Parietal lobe (tissue), 2 donors: Measurements from ENCODE around the gene ME2. TPM values are rescaled to one million over a fixed set of nuclear protein-coding genes. Genes with fewer than 3 reads are reported as not detected.

Experiments used
- small RNA-seq: library from RNA; depleted of rRNA; stranded (forward); fragments of <200 nt; gene quantifications from one replicate; pipeline ENCODE3, GENCODE V24; 2014; ENCODE audit warnings: low replicate concordance
- total RNA-seq: library from RNA; depleted of rRNA; stranded (reverse); fragments of >200 nt; gene quantifications from one replicate; pipeline ENCODE4 v1.2.3, GENCODE V29; 2014

The ME2 gene
- total RNA-seq = 112 TPM

DNA sequence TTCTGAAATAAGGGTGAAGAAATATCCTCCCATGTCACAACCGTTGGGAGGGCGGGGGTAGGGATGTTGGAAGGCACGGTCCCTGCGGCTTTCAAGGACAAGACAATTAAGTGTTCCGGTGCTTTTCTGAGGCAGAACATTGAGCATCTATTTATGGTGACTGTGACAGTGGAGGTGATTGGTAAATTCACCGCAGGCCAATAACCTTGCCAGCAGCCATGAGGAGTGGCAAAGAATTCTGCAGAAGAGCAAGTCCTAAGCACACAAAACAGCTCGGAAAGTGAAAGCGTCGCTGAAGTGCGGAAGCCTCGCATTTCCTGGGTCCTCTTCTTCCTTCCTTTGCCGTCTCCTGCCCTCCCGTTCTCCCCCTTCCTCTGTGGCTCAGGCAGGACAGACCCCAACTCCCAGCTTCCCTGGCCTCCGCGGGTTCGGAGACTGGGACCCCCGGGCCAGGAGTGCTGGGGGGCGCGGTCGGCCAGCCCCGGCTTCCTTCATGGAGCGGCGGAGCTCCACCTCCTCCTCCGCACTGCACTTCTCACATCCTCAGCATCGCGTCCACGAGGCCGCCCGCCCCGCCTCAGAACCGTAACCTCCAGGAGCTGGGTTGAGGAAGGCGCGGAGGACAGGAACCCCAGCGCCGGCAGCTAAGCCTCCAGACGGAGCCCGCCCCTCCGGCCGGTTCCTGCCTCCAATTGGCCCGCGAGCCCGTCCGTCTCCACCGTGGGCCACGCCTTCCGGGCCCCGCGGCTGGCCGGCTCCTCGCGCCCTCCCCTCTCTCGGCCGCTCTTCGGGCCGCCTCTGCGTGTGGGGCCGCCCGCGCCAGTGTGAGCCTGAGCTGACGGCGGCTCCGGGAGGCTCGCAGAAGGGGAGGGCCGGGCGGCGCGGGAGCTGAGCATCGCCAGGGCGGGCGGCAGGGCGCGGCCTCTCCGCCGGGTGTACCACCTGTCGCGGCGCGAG is at the start of gene ME2:
ME2 (plus strand) TSS at position 774 of the 957 bp plus-strand sequence. CDS start 16,703 bp downstream, outside the sequence.

DNA sequence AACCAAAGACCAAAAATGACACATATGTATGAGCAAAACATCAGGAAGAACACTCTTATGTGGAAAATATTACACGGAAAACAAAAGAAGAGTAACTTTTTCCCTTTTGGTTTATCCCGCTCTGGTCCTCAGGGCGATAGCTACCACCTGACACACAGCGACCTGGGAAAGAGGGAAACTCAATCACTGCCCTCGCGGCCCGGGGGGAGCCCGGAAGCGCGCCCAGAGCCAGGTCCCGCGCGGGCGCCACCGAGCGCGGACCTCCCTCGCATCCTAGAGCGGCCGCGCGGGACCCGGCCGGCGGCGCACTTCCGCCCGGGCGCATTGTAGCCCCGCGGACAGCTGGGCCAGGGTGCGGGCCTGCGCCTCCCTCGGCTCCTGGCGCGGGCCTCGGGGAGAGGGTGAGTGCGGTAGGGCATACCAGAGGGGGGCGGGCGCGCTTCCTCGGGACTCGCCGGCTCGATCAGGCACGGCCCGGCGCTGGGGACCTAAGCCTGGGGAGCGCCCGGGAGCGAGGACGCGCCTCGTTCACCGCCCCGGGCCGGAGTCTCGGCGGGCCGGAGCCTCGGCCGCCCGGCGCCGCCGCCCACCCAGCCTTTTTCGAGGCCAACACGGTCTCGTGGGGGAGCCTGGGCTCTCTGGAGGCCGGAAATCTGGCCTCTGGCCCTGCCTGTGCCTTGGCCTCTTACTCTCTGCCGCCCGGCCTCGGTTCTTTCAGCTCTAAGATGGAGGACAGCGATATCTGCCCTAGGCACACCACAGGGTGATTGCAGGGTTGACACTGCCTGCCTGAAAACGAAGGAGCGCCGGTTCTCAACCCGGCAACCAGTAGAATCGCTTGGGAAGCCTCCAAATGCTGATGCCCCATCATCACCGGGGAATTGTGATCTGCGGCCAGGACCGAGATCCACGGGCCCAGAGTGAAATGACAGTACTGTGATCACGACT is 89.1 kb downstream of the ME2 start, which contains the start of gene ELAC1:
ELAC1 (plus strand) TSS at position 327 of the 948 bp plus-strand sequence. CDS start 6,365 bp downstream, outside the sequence.

Small RNAs within 50 kb of the gene (small RNA-seq; reads per million reads assigned to genes)
- gene RF00019 = not detected

Other genes starting within 250 kb of the ME2 start
- 0.31 TPM for gene MRO, start 59.1 kb upstream of the ME2 start, total RNA-seq
- gene ELAC1, start 88.9 kb downstream of the ME2 start, total RNA-seq = 15.0 TPM
- gene SMAD4, start 151.1 kb downstream of the ME2 start, total RNA-seq = 128 TPM